ENCODE results near the gene TMEM269. TPM values are rescaled to one million over a fixed set of nuclear protein-coding genes. Genes with fewer than 3 reads are reported as not detected.
A peak's percentile ranks its signal among the peaks of the same experiment; 100 is the strongest.

TMEM269 gene
- total RNA-seq, 1 donor = 0.09 TPM

- no peak overlapping the region for H3K4me3 ChIP-seq (ENCODE audit: low read depth, low read length)
- DNase-seq (ENCODE audit: low read depth) = no peak
- no peak for TF ChIP-seq CTCF (IDR thresholded peaks at IDR 0.05; ENCODE audit: insufficient read depth, low read length)
These were observed 42.0 kb upstream of the TMEM269 start for GRCh38 chr1:42742617-42743316.

GRCh38 chr1:42743317-42744147 lies 41.3 kb upstream of the TMEM269 start:
- no peak for DNase-seq (ENCODE audit: low read depth)
- H3K4me3 ChIP-seq (ENCODE audit: low read depth, low read length) = no peak overlapping the region
- TF ChIP-seq CTCF (IDR thresholded peaks at IDR 0.05; ENCODE audit: insufficient read depth, low read length) = no peak

GRCh38 chr1:42744148-42744413 lies 40.7 kb upstream of the TMEM269 start:
- no peak overlapping the region for H3K4me3 ChIP-seq (ENCODE audit: low read depth, low read length)
- no peak for TF ChIP-seq CTCF (IDR thresholded peaks at IDR 0.05; ENCODE audit: insufficient read depth, low read length)
- no peak for DNase-seq (ENCODE audit: low read depth)

- no peak for DNase-seq (ENCODE audit: low read depth)
- no peak for TF ChIP-seq CTCF (IDR thresholded peaks at IDR 0.05; ENCODE audit: insufficient read depth, low read length)
- no peak overlapping the region for H3K4me3 ChIP-seq (ENCODE audit: low read depth, low read length)
These were observed 38.9 kb upstream of the TMEM269 start for GRCh38 chr1:42745851-42746250.

GRCh38 chr1:42746436-42747105 lies 38.2 kb upstream of the TMEM269 start:
- no peak overlapping the region for H3K4me3 ChIP-seq (ENCODE audit: low read depth, low read length)
- no peak for DNase-seq (ENCODE audit: low read depth)
- no peak for TF ChIP-seq CTCF (IDR thresholded peaks at IDR 0.05; ENCODE audit: insufficient read depth, low read length)

- peak; percentile 13 for DNase-seq (ENCODE audit: low read depth)
- TF ChIP-seq CTCF (IDR thresholded peaks at IDR 0.05; ENCODE audit: insufficient read depth, low read length) = peak; percentile 59
- H3K4me3 ChIP-seq (ENCODE audit: low read depth, low read length) = no peak overlapping the region
These were observed 37.7 kb upstream of the TMEM269 start for GRCh38 chr1:42747125-42747524.
